ENCODE results near the gene OXSR1.

The OXSR1 gene

DNA sequence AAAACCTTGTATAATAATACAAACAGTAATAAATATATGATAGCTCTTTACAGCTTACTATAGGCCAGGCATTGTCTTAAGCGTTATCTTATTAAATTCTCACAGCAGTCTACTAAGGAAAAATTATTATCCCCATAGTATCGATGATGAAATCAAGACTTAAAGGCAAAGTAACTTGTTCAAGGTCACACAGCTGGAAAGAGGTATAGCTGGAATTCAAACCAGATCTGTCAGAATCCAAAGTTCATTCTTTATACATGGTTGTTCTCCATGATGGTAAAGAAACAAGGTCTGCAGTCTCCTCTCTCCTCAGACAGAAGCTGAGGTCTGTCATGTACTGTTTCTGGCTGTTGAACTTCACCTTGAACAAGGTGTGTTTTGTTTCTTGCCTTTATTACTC is 84.9 kb downstream of the OXSR1 start:
- H3K4me3 ChIP-seq (ENCODE audit: low read depth, low read length) = no peak overlapping the region
- TF ChIP-seq, protein P1, sequence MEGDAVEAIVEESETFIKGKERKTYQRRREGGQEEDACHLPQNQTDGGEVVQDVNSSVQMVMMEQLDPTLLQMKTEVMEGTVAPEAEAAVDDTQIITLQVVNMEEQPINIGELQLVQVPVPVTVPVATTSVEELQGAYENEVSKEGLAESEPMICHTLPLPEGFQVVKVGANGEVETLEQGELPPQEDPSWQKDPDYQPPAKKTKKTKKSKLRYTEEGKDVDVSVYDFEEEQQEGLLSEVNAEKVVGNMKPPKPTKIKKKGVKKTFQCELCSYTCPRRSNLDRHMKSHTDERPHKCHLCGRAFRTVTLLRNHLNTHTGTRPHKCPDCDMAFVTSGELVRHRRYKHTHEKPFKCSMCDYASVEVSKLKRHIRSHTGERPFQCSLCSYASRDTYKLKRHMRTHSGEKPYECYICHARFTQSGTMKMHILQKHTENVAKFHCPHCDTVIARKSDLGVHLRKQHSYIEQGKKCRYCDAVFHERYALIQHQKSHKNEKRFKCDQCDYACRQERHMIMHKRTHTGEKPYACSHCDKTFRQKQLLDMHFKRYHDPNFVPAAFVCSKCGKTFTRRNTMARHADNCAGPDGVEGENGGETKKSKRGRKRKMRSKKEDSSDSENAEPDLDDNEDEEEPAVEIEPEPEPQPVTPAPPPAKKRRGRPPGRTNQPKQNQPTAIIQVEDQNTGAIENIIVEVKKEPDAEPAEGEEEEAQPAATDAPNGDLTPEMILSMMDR (IDR thresholded peaks at IDR 0.05; ENCODE audit: borderline replicate concordance, insufficient read depth, low read depth, low read length) = no peak

DNA sequence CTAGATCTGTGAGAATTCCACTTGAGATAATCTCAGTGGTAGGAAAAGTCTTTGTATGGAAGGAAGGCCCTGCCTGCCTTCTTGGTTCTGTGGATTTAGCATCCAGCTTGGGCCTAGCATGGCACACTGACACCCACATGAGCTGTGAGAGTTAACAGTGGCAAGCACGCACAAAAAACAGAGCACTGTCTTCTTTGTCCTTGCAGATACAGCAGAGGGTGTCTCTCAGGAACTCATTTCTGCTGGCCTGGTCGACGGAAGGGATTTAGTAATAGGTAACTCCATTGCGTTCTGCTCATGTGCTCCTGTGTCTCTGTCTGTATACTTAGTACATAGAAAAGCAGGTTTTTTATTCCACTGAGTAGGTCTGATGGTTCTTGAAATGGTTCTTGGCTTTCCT is 85.9 kb downstream of the OXSR1 start:
- TF ChIP-seq, protein P1 (IDR thresholded peaks at IDR 0.05; ENCODE audit: borderline replicate concordance, insufficient read depth, low read depth, low read length) = no peak
- no peak overlapping the region for H3K4me3 ChIP-seq (ENCODE audit: low read depth, low read length)

DNA sequence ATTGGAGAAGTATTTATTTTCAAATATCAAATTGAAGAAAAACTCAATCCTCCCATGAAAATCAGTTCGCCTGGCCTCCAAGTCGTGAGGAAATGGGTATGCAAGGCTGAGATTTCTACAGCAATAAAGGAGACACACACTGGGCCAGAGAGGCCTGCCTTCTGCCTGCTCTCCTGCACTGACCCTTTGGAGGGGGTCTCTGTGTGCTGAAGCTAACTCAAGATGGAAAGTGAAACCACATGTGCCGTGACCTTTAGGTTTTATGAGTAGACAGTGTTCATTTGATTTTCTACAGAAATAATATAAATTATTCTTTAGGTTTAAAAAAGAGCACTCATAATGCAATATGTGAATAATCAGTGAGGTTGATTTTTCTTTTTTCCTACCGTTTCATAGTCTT is 88.4 kb downstream of the OXSR1 start:
- TF ChIP-seq, protein P1 (IDR thresholded peaks at IDR 0.05; ENCODE audit: borderline replicate concordance, insufficient read depth, low read depth, low read length) = no peak
- H3K4me3 ChIP-seq (ENCODE audit: low read depth, low read length) = no peak overlapping the region

DNA sequence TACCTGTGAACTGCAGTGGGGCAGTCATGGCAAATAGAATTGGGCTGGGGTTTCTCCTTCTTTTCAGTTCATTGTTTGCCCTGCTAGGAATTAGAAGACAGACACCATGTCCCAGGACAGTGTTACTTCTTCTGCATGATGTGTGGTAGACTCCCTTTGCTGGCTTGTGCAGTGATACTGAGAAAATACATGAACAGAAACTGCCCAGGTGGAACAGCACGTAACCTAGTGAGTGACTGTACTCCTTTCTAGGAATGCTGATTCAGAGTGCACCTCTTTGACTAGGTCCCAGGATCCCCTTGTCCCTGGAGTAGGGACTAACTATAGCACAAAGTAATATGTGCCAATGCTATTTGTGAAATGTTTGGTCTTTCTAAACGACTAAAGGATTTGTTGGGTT is 89.5 kb downstream of the OXSR1 start:
- H3K4me3 ChIP-seq (ENCODE audit: low read depth, low read length) = no peak overlapping the region
- TF ChIP-seq, protein P1 (IDR thresholded peaks at IDR 0.05; ENCODE audit: borderline replicate concordance, insufficient read depth, low read depth, low read length) = no peak

DNA sequence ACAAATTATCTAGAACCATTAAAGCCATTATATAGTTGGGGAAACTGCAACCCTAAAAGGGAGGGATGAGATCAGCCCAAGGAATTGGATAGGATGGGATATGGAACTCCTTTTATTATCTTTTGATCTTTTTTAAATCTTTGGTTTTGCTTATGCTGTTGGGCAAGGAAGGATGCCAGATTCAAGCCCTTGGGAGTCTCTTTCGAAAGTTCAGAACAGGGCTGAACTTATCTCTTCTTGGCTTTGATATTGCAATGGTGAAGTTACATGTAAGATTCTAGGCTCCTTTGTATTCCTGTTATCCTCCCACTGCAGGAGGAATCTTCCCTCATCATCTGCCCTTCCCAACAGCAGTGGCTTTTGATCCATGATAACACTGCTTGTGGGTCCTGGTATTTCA is 90.3 kb downstream of the OXSR1 start:
- no peak overlapping the region for H3K4me3 ChIP-seq (ENCODE audit: low read depth, low read length)
- TF ChIP-seq, protein P1 (IDR thresholded peaks at IDR 0.05; ENCODE audit: borderline replicate concordance, insufficient read depth, low read depth, low read length) = no peak

DNA sequence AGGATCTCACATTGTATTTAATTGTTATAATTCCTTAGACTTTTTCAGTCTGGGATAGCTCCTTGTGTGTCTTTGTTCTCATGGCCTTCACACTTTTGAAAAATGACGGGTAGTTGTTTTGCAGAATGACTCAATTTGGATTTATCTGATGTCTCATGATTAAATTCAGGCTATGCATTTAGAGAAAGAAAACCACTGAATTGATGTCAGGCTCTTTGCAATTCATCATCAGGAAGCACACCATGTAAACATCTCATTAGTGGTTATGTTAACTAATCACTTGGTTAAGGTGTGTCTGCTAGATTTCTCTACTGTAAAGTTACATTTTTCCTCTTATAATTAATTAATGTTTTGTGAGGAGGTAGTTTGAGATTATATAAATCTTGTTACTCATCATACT is 92.2 kb downstream of the OXSR1 start:
- TF ChIP-seq, protein P1 (IDR thresholded peaks at IDR 0.05; ENCODE audit: borderline replicate concordance, insufficient read depth, low read depth, low read length) = no peak
- H3K4me3 ChIP-seq (ENCODE audit: low read depth, low read length) = no peak overlapping the region

DNA sequence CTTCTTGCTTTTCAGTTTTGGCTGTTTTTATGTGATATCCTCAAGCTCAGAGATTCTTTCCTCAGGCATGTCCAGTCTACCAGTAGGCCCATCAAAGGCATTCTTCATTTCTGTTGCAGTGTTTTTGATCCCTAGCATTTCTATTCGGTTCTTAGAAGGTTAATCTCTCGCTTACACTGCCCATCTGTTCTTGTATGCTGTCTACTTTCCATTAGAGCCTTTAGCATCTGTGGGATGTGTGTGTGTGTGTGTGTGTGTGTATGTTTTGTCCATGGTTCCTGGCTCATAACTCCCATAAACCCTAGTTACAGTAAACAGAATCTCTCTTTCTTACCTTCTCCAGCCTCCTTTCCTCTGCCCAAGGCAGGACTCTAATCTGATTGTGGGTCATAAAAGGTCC is 95.1 kb downstream of the OXSR1 start:
- TF ChIP-seq, protein P1 (IDR thresholded peaks at IDR 0.05; ENCODE audit: borderline replicate concordance, insufficient read depth, low read depth, low read length) = no peak
- no peak overlapping the region for H3K4me3 ChIP-seq (ENCODE audit: low read depth, low read length)
